ENCODE measurements around the gene COQ5.

Gene COQ5

DNA sequence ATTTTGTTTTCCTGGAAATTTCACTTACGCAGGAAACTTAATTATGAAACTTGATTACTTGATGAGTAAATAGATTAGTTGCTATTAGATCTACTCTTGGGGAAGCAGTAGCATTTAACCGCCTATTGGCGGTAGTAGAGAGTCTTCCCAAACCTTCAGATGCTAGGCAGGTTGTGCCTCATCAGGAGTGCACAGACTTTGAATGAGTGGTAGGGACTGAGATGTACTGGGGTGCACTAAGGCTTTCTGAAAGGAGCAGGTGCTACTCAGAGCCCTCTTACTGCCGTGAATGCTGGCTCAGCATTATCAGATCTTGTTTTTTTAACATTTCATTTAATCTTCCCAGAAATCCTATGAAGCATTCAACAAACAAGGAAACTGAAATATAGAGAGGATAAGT lies 75.0 kb downstream of the COQ5 start:
- no peak for DNase-seq (ENCODE audit: low read depth in 2 of 2)

Data from fibroblast of skin of left biceps (primary cell).